PC-3 (cell line): Measurements from ENCODE around the gene LRR1.

Experiments used
- CTCF ChIP-seq: fragments of 300-600 bp; sonication (generic); conservative IDR thresholded peaks from 2 replicates; pipeline ENCODE4 v1.5.1; 2017; ENCODE audit warnings: antibody characterized with exemption, low read depth, mild to moderate bottlenecking, low read length
- EZH2 ChIP-seq: fragments of 300-600 bp; sonication (generic); IDR thresholded peaks from one replicate; pipeline ENCODE4 v1.6.1; 2017; ENCODE audit warnings: antibody characterized with exemption, mild to moderate bottlenecking, low read length; ENCODE audit not compliant: unreplicated experiment
- EZH2phosphoT487 ChIP-seq: fragments of 300-600 bp; sonication (generic); IDR thresholded peaks from 2 replicates; pipeline ENCODE4 v1.6.1; 2018; ENCODE audit warnings: mild to moderate bottlenecking, antibody characterized with exemption, low read length, borderline replicate concordance

- TF ChIP-seq CTCF (no peak), EZH2phosphoT487 (no peak), EZH2 (no peak)
Measured at GRCh38 chr14:49653508-49653907, 54.8 kb downstream of the LRR1 start.
